Panc1 (cell line): ENCODE results near the gene RAD50. TPM values are rescaled to one million over a fixed set of nuclear protein-coding genes. Genes with fewer than 3 reads are reported as not detected.

Source experiments
- ATAC-seq: fragments of 200-7000 bp; cut with Tn5 transposase; 2 replicates; pipeline ENCODE4 v1.9.1; 2020; ENCODE audit warnings: mild to moderate bottlenecking, moderate library complexity
- BruUV-seq: library from RNA; stranded (reverse); fragments of 400-500 nt; replicated peaks from 2 replicates; lab custom pipeline; 2021; lab: Mats Ljungman, UMichigan
- CTCF ChIA-PET: fragments of 300-600 bp; sonication (Branson Sonifier 250); formaldehyde crosslinking; loops from one replicate; lab custom pipeline; 2022; ENCODE audit warnings: antibody characterized with exemption; lab: Charles Lee
- POLR2A ChIA-PET: fragments of 300-600 bp; sonication (Branson Sonifier 250); formaldehyde crosslinking; loops from one replicate; lab custom pipeline; 2022; ENCODE audit warnings: antibody characterized with exemption; lab: Charles Lee
- DNase-seq: peaks from one replicate; pipeline ENCODE4 v3.0.0-alpha.2; 2010; ENCODE audit warnings: low read depth, low spot score
- H3K27ac ChIP-seq: 2 replicates; pipeline ENCODE4 v1.5.1; 2011; ENCODE audit warnings: mild to moderate bottlenecking, low read length, inconsistent platforms
- H3K27me3 ChIP-seq: fragments of 200-500 bp; sonication (Bioruptor generic); 2 replicates; pipeline ENCODE4 v1.6.0; 2014; ENCODE audit warnings: low read length, inconsistent platforms; ENCODE audit not compliant: control insufficient read depth, insufficient read depth
- H3K36me3 ChIP-seq: fragments of 200-500 bp; sonication (Bioruptor generic); 2 replicates; pipeline ENCODE4 v1.5.1; 2014; ENCODE audit warnings: inconsistent platforms, mild to moderate bottlenecking, low read length, moderate library complexity; ENCODE audit not compliant: control insufficient read depth, insufficient read depth
- H3K4me1 ChIP-seq: 2 replicates; pipeline ENCODE4 v1.5.1; 2011; ENCODE audit warnings: inconsistent platforms, mild to moderate bottlenecking, low read length, moderate library complexity; ENCODE audit not compliant: control insufficient read depth, insufficient read depth
- H3K4me3 ChIP-seq, 2 experiments: 2 replicates each; pipeline ENCODE4 v1.5.1; 2011 to 2012; ENCODE audit warnings: low read depth in 2 of 2, low read length in 2 of 2, mild to moderate bottlenecking in 2 of 2, inconsistent platforms in 1 of 2, moderate library complexity in 1 of 2
- H3K9me3 ChIP-seq: fragments of 200-500 bp; sonication (Bioruptor generic); 2 replicates; pipeline ENCODE4 v1.5.1; 2014; ENCODE audit warnings: low read depth, mild to moderate bottlenecking, inconsistent platforms, low read length, moderate library complexity; ENCODE audit not compliant: control insufficient read depth, insufficient read depth
- POLR2AphosphoS5 ChIP-seq: IDR thresholded peaks from 2 replicates; pipeline ENCODE4 v1.6.1; 2012; ENCODE audit warnings: mild to moderate bottlenecking, low read depth, low read length, moderate library complexity
- SIN3A ChIP-seq: IDR thresholded peaks from 2 replicates; pipeline ENCODE4 v1.6.1; 2012; ENCODE audit warnings: low read depth, mild to moderate bottlenecking, low read length, moderate library complexity, borderline replicate concordance; ENCODE audit not compliant: insufficient read depth
- TCF7L2 ChIP-seq: IDR thresholded peaks from 2 replicates; pipeline ENCODE4 v1.6.1; 2011; ENCODE audit warnings: mild to moderate bottlenecking, low read depth, low read length, inconsistent platforms
- in situ Hi-C: cut with HindIII; loops from 2 replicates; pipeline ENCODE4 v1.10.0; 2016; ENCODE audit warnings: low sequenced_read_pairs, low pct_unique_long_range_greater_than_20kb
- intact Hi-C: fragments of 100-400 bp; cut with micrococcal nuclease; formaldehyde crosslinking; loops from one replicate; pipeline ENCODE4 v1.10.0; 2022; ENCODE audit not compliant: unreplicated experiment
- total RNA-seq: library from RNA; stranded (reverse); gene quantifications from one replicate; pipeline ENCODE4 v1.2.1, GENCODE V29; 2021; ENCODE audit not compliant: unreplicated experiment
- TF ChIP-seq, protein P1 (sequence below): fragments of 450-650 bp; IDR thresholded peaks from 2 replicates; pipeline ENCODE4 v1.5.1; 2017; ENCODE audit warnings: mild to moderate bottlenecking
- TF ChIP-seq, protein P2 (sequence below), 2 experiments: IDR thresholded peaks; 2 replicates each; pipeline ENCODE4 v1.6.1; 2011 to 2012; ENCODE audit warnings: low read depth in 2 of 2, control low read depth in 1 of 2, low read length in 1 of 2, mild to moderate bottlenecking in 1 of 2, moderate library complexity in 1 of 2; ENCODE audit not compliant: insufficient read depth in 1 of 2

Gene RAD50
- total RNA-seq, 1 experiment from 2014 or later, result 77.6 TPM

DNA sequence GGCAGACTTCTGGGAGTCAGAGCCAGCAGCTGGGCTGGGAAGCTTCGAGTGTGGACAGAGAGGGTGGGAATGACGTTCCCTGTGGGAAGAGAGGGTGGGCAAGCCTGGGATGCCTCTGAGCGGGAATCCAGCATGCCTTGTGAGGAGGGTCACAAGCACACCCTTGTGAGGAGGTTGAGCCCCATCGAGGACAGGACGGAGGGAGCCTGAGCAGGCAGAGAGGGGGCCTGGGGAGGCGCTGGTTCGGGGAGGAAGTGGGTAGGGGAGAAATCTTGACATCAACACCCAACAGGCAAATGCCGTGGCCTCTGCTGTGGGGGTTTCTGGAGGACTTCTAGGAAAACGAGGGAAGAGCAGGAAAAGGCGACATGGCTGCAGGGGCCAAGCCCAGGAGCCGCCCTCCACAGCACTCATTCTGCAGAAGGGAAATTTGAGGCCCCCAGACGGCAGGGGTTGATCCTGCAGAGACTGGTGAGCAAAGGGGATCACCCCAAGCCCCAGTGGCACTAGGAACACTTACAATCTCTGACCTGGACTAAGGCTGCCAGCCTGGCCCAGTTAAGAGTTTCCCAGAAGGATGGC, 100.1 kb downstream of the RAD50 start:
- Histone ChIP-seq H3K27ac (no peak overlapping the region), H3K36me3 (no peaks in the 10 kb centered on the region), H3K4me3 (no peak overlapping the region), H3K4me1 (no peaks in the 10 kb centered on the region), H3K27me3 (no peaks in the 10 kb centered on the region), H3K9me3 (no peaks in the 10 kb centered on the region)
- intact Hi-C loops (no loop called here), in situ Hi-C loops (no loop called here)
- DNase-seq (no peak), ATAC-seq (no peak)
- POLR2A ChIA-PET, result no interaction called here
- CTCF ChIA-PET, result no interaction called here
- BruUV-seq, result no TSS peak
- no peak for TF ChIP-seq SIN3A
- TF ChIP-seq, protein P1, sequence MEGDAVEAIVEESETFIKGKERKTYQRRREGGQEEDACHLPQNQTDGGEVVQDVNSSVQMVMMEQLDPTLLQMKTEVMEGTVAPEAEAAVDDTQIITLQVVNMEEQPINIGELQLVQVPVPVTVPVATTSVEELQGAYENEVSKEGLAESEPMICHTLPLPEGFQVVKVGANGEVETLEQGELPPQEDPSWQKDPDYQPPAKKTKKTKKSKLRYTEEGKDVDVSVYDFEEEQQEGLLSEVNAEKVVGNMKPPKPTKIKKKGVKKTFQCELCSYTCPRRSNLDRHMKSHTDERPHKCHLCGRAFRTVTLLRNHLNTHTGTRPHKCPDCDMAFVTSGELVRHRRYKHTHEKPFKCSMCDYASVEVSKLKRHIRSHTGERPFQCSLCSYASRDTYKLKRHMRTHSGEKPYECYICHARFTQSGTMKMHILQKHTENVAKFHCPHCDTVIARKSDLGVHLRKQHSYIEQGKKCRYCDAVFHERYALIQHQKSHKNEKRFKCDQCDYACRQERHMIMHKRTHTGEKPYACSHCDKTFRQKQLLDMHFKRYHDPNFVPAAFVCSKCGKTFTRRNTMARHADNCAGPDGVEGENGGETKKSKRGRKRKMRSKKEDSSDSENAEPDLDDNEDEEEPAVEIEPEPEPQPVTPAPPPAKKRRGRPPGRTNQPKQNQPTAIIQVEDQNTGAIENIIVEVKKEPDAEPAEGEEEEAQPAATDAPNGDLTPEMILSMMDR, result no peak
- TF ChIP-seq, protein P2, sequence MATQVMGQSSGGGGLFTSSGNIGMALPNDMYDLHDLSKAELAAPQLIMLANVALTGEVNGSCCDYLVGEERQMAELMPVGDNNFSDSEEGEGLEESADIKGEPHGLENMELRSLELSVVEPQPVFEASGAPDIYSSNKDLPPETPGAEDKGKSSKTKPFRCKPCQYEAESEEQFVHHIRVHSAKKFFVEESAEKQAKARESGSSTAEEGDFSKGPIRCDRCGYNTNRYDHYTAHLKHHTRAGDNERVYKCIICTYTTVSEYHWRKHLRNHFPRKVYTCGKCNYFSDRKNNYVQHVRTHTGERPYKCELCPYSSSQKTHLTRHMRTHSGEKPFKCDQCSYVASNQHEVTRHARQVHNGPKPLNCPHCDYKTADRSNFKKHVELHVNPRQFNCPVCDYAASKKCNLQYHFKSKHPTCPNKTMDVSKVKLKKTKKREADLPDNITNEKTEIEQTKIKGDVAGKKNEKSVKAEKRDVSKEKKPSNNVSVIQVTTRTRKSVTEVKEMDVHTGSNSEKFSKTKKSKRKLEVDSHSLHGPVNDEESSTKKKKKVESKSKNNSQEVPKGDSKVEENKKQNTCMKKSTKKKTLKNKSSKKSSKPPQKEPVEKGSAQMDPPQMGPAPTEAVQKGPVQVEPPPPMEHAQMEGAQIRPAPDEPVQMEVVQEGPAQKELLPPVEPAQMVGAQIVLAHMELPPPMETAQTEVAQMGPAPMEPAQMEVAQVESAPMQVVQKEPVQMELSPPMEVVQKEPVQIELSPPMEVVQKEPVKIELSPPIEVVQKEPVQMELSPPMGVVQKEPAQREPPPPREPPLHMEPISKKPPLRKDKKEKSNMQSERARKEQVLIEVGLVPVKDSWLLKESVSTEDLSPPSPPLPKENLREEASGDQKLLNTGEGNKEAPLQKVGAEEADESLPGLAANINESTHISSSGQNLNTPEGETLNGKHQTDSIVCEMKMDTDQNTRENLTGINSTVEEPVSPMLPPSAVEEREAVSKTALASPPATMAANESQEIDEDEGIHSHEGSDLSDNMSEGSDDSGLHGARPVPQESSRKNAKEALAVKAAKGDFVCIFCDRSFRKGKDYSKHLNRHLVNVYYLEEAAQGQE (IDR thresholded peaks at IDR 0.05; ENCODE audit: insufficient read depth in 1 of 2, low read depth in 2 of 2, low read length in 1 of 2), result no peak
- TF ChIP-seq POLR2AphosphoS5, result no peak
- TF ChIP-seq TCF7L2, result no peak

DNA sequence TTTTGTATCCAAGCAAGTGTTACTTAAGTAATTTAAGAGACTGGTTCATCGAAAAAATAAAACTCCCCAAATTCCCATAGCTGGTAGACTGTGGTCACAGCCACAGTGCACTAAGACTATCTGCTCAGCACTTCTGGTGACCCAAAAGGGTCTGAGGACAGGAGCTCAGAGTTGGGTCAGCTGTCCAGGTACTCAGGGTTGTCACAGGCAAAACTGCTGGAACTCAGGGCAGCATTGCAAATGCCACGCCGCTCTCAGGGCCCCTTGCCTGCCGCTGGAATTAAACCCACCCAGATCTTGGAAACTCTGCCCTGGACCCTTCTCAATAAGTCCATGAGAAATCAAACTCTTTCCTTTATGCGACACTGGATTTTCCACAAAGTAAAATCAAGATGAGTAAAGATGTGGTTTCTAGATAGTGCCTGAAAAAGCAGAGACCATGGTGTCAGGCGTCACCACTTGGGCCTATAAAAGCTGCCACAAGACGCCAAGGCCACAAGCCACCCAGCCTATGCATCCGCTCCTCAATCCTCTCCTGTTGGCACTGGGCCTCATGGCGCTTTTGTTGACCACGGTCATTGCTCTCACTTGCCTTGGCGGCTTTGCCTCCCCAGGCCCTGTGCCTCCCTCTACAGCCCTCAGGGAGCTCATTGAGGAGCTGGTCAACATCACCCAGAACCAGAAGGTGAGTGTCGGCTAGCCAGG, 101.1 kb downstream of the RAD50 start, which contains the start of gene IL13:
Gene IL13 (plus strand): TSS at position 498 of the 705 bp plus-strand sequence. CDS start 14 bp downstream, at position 512.
- ChIA-PET POLR2A (no interaction called here), CTCF (no interaction called here)
- Histone ChIP-seq H3K4me3 (no peak within 1 kb of the TSS), H3K27ac (no peak within 1 kb of the TSS), H3K9me3 (no peaks in the 10 kb centered on the region), H3K36me3 (no peaks in the 10 kb centered on the region), H3K27me3 (no peaks in the 10 kb centered on the region), H3K4me1 (no peaks in the 10 kb centered on the region)
- BruUV-seq, result no TSS peak
- in situ Hi-C loops (no loop called here), intact Hi-C loops (no loop called here)
- DNase-seq (no peak), ATAC-seq (no peak)
- TF ChIP-seq TCF7L2 (no peak), POLR2AphosphoS5 (no peak)
- TF ChIP-seq, protein P1, result no peak
- TF ChIP-seq, protein P2 (IDR thresholded peaks at IDR 0.05; ENCODE audit: insufficient read depth in 1 of 2, low read depth in 2 of 2, low read length in 1 of 2), result no peak
